Activated T-cell treated with anti-CD3 and anti-CD28 coated beads for 48 hours (primary cell): ENCODE measurements around the gene ZNF511.
"Not testable (repeated sequence)": the region's sequence is repeated elsewhere in the genome, so short reads cannot be mapped to it uniquely, and the experiment has no call there.

Source experiments
- DNase-seq: peaks from one replicate; pipeline ENCODE4 v3.0.0-alpha.2; 2020; ENCODE audit warnings: low read depth

Gene ZNF511

DNA sequence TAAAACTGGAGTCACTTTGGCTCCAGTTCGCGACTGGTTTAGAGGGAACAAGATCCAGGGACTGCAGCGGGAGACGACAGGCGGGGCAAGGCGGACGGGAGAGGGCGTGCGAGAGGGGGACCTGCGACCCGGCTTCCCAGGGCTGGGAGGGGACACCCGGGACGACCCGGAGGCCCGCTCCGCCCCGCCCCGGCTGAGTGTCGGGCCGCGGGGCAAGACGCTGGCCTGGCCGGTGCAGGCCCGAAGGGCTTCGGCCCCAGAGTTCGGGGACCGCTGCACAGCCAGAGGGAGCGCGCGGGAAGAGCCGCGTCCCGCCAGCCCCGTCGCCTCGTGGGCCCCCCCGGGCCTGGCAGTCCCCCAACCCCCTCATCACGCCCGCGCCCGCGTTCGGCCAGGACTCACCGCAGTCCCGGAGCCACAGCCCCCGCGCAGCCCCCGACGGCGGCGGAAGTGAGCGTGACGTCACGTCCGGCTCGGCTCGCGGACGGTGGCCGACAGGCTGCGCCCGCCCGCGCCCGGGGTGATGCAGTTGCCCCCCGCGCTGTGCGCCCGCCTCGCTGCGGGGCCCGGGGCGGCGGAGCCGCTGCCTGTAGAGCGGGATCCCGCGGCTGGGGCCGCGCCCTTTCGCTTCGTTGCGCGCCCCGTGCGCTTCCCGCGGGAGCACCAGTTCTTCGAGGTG is at the start of gene ZNF511, which contains the start of gene TUBGCP2:
ZNF511 (plus strand) TSS at position 494 of the 679 bp plus-strand sequence; CDS start at position 524, 30 bp downstream.
TUBGCP2 (minus strand) TSS at position 452 of the 679 bp plus-strand sequence. CDS start 5,931 bp downstream, outside the sequence.
- DNase-seq, result peak; percentile 90

- no peak for DNase-seq
These were observed 49.1 kb upstream of the ZNF511 start for GRCh38 chr10:133259602-133259989.

GRCh38 chr10:133260895-133261725 is 47.6 kb upstream of the ZNF511 start:
- peak; percentile 74 for DNase-seq

DNA sequence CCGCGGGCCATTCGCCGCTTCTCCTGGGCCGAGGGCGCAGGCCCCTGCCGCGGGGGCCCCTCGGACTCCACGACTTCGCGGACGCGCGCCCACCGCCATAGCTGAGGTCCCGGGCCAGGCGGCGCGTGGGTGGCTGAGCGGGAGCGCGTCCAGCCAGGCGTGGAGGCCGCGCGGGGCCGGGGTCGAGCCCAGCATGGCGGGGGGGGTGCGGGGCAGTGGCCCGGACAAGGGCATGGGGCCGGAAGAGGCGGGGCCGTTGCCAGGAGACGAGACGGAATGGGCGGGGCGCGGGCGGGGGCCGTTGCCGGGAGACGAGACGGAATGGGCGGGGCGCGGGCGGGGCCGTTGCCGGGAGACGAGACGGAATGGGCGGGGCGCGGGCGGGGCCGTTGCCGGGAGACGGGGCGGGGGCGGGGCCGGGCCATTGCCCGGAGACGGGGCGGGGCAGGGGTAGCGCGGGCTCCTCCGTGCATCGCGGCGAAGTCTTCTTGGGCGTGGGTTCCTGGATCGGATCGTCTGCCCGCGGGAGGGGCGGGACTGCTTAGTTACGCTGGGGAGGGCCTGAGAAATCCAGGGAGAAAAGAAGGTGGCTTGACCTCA is 46.9 kb upstream of the ZNF511 start:
- DNase-seq, result peak; percentile 83

- DNase-seq, result no peak
These were observed 46.0 kb upstream of the ZNF511 start for GRCh38 chr10:133262696-133263095.

DNA sequence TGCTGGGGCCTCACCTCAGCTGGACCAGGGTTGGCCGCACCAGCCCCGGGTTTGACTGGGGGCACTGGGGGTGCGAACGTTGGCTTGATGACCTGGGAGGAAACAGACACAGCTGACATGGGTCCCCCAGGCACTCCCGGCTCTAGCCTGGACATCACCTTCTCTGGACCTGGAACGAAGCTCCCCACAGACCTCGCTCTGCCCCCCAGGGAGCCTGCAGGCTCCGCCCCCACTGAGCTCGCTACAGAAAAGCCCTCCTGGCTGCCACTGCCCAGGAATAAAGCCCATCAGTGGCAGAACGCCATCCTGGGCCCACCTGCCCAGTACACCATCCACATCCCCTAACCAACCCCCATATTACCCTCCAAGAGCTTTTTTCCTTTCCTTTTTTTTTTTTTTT is 45.0 kb upstream of the ZNF511 start:
- DNase-seq, result no peak

GRCh38 chr10:133264461-133264860 is 44.3 kb upstream of the ZNF511 start:
- no peak for DNase-seq

DNA sequence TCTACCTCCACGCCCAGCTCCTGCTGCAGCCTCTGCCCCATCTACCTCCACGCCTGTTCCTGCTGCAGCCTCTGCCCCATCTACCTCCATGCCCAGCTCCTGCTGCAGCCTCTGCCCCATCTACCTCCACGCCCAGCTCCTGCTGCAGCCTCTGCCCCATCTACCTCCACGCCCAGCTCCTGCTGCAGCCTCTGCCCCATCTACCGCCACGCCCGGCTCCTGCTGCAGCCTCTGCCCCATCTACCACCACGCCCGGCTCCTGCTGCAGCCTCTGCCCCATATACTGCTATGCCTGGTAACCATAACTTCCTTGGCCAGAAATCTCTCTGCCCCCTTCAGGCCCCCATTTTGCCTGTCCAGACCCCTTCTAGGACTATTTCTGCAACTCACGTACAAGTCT is 43.7 kb upstream of the ZNF511 start:
- not testable (repeated sequence) for DNase-seq

- no peak for DNase-seq
These were observed 42.5 kb upstream of the ZNF511 start for GRCh38 chr10:133266056-133266795.

GRCh38 chr10:133267293-133267692 is 41.4 kb upstream of the ZNF511 start:
- DNase-seq, result no peak

GRCh38 chr10:133267829-133268228 is 40.9 kb upstream of the ZNF511 start:
- DNase-seq, result no peak

GRCh38 chr10:133268532-133268931 is 40.2 kb upstream of the ZNF511 start:
- DNase-seq, result no peak

GRCh38 chr10:133269367-133269766 is 39.3 kb upstream of the ZNF511 start:
- no peak for DNase-seq

- DNase-seq, result no peak
These were observed 38.5 kb upstream of the ZNF511 start for GRCh38 chr10:133270204-133270603.

DNA sequence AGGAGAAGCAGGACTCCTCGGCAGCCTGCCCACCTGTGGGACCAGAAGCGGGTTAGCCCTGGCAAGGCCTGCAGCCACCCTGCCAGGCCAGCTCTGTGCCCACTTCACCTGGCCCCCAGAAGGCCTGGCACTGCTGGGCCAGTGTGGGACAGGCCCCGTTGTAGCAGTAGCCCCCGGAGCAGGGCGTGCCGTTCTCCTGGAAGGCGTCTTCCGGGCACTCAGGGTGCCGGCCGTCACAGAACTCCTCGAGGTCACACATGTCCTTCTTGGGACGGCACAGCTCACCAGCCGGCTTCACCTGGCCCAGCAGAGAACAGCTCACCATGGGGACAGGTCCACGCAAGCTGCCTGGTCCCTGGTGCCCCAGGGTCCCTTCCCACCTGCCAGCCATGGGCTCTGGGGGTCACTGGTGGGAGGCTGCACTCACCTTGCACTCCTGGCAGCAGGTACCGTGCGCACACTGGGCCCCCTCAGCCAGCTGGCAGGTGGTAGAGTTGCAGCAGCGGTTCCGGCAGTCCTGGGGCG is 37.9 kb upstream of the ZNF511 start:
- no peak for DNase-seq

GRCh38 chr10:133271521-133272300 is 37.0 kb upstream of the ZNF511 start:
- DNase-seq, result no peak

- no peak for DNase-seq
These were observed 36.3 kb upstream of the ZNF511 start for GRCh38 chr10:133272301-133272963.

GRCh38 chr10:133272964-133273420 is 35.7 kb upstream of the ZNF511 start:
- no peak for DNase-seq

DNA sequence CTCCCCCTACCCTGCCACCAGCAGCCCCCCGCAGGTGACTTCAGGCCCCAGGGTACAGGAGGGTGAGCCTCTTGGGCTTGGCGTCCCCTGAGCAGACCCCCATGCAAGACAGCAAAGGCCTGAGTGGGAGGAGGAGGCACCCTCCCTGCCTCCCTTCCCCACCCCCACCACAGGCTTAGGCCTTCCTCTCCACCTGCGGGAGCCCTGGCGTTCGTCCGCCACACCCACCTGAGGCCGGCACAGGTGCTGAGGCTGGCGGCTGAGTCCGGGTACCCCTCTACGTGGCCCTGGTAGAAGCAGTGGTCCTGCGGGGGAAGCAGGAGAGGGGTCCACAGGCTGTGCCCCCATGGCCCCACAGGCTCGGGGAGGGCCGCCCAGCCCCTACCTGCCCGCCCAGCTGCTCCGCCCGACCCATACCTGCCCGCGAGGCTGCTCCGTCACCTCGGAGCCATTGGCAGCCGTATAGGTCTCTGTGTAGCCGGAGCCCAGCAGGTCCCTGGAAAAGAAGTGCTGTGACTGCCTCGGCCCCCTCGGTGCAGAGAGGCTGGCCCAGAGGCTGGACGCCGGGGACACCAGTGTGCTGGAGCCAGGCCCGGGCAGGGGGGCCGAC is 35.1 kb upstream of the ZNF511 start:
- DNase-seq, result no peak
